HepG2 (cell line): Measurements from ENCODE around the gene DNASE1L2. TPM values are rescaled to one million over a fixed set of nuclear protein-coding genes. Genes with fewer than 3 reads are reported as not detected.

Experiments
- ATAC-seq: fragments of 200-7000 bp; cut with Tn5 transposase; 3 replicates; pipeline ENCODE4 v1.9.1; 2020; ENCODE audit warnings: mild to moderate bottlenecking, moderate library complexity
- BruUV-seq: library from RNA; stranded (reverse); fragments of 400-500 nt; replicated peaks from 2 replicates; lab custom pipeline; 2021; lab: Mats Ljungman, UMichigan
- CTCF ChIA-PET: fragments of 300-600 bp; formaldehyde crosslinking; extraction: SDS; loops from one replicate; lab custom pipeline; 2021; ENCODE audit warnings: low total read pairs, inconsistent platforms, low intra/inter-chr PET ratio; lab: Yijun Ruan, JAX
- POLR2A ChIA-PET: fragments of 350-600 bp; sonication (Branson Sonifier 250); formaldehyde crosslinking; loops from one replicate; lab custom pipeline; 2020; ENCODE audit warnings: antibody characterized with exemption, inconsistent platforms; lab: Yijun Ruan, JAX
- DNase-seq: peaks from one replicate; pipeline ENCODE4 v3.0.0-alpha.2; 2015; ENCODE audit warnings: low spot score
- FAIRE-seq: peaks from 3 replicates; lab custom pipeline; 2011; peaks lifted over from hg19 to GRCh38; lab: Jason Lieb, UNC
- H2AFZ ChIP-seq: one replicate; pipeline ENCODE4 v1.6.1; 2011; ENCODE audit warnings: low read length, inconsistent platforms
- H3K27ac ChIP-seq: fragments of 300-600 bp; 3 replicates; pipeline ENCODE4 v1.8.0; 2011; ENCODE audit warnings: mixed run types, mild to moderate bottlenecking, mixed read lengths, low read length, inconsistent platforms; ENCODE audit not compliant: insufficient read depth; ENCODE audit errors: extremely low read length
- H3K27me3 ChIP-seq, 2 experiments: fragments of 200-600 bp in 1 of 2; 2 replicates in 1 of 2; 3 replicates in 1 of 2; pipeline versions ENCODE4 v1.6.0 to v1.8.0; 2011; ENCODE audit warnings: low read length in 2 of 2, mild to moderate bottlenecking in 2 of 2, moderate library complexity in 2 of 2, inconsistent platforms in 1 of 2; ENCODE audit not compliant: insufficient read depth in 2 of 2, control insufficient read depth in 1 of 2
- H3K36me3 ChIP-seq, 2 experiments: fragments of 200-600 bp in 1 of 2; replicated peaks in 1 of 2; 2 replicates in 1 of 2; 3 replicates in 1 of 2; pipeline versions ENCODE4 v1.5.1 to v1.8.0; 2011; ENCODE audit warnings: low read length in 2 of 2, inconsistent platforms in 1 of 2; ENCODE audit not compliant: insufficient read depth in 2 of 2, control insufficient read depth in 1 of 2
- H3K4me1 ChIP-seq: 2 replicates; pipeline ENCODE4 v1.5.1; 2012; ENCODE audit warnings: low read length, inconsistent platforms; ENCODE audit not compliant: insufficient read depth
- H3K4me2 ChIP-seq: 2 replicates; pipeline ENCODE4 v1.6.0; 2011; ENCODE audit warnings: low read depth, low read length, inconsistent platforms
- H3K4me3 ChIP-seq, 3 experiments: fragments of 200-600 bp in 1 of 3; sonication (generic), shearing (Covaris generic) in 1 of 3; replicated peaks in 1 of 3; 2 replicates each; pipeline ENCODE4 v1.5.1; 2011 to 2016; ENCODE audit warnings: low read length in 3 of 3, inconsistent platforms in 2 of 3, low read depth in 2 of 3, mild to moderate bottlenecking in 2 of 3, control low read depth in 1 of 3, mixed read lengths in 1 of 3; ENCODE audit not compliant: insufficient read depth in 1 of 3
- H3K79me2 ChIP-seq: one replicate; pipeline ENCODE4 v1.6.1; 2011; ENCODE audit warnings: low read length, inconsistent platforms; ENCODE audit not compliant: insufficient read depth
- H3K9ac ChIP-seq: 2 replicates; pipeline ENCODE4 v1.6.0; 2011; ENCODE audit warnings: mild to moderate bottlenecking, low read depth, low read length, inconsistent platforms; ENCODE audit not compliant: insufficient read depth
- H3K9me3 ChIP-seq: 2 replicates; pipeline ENCODE4 v1.5.1; 2012; ENCODE audit warnings: mild to moderate bottlenecking, low read length
- H4K20me1 ChIP-seq: 2 replicates; pipeline ENCODE4 v1.6.0; 2011; ENCODE audit warnings: inconsistent platforms, mild to moderate bottlenecking, low read length, moderate library complexity; ENCODE audit not compliant: insufficient read depth
- ARID2 ChIP-seq: sonication (generic); formaldehyde crosslinking; IDR thresholded peaks from 2 replicates; pipeline ENCODE4 v1.8.1; 2022; ENCODE audit warnings: mild to moderate bottlenecking, missing genetic modification reagents, borderline replicate concordance
- ARID5B ChIP-seq: IDR thresholded peaks from 2 replicates; pipeline ENCODE4 v1.4.0; 2020; ENCODE audit warnings: mild to moderate bottlenecking, missing genetic modification reagents
- DBP ChIP-seq: sonication (generic); formaldehyde crosslinking; IDR thresholded peaks from 2 replicates; pipeline ENCODE4 v1.4.0; 2020; ENCODE audit warnings: missing genetic modification reagents; ENCODE audit errors: not compliant biosample characterization
- HNRNPH1 ChIP-seq: fragments of 200-400 bp; formaldehyde crosslinking; optimal IDR thresholded peaks from 2 replicates; pipeline ENCODE3; 2017; ENCODE audit warnings: mild to moderate bottlenecking, low read depth, low read length
- HOXA9 ChIP-seq: sonication (generic); formaldehyde crosslinking; IDR thresholded peaks from 2 replicates; pipeline ENCODE4 v1.8.1; 2022; ENCODE audit warnings: missing genetic modification reagents, mild to moderate bottlenecking, moderate library complexity, borderline replicate concordance
- MED8 ChIP-seq: sonication (generic); formaldehyde crosslinking; IDR thresholded peaks from 2 replicates; pipeline ENCODE4 v1.8.1; 2023; ENCODE audit warnings: mild to moderate bottlenecking, missing genetic modification reagents; ENCODE audit not compliant: insufficient replicate concordance
- MLLT10 ChIP-seq: sonication (generic); formaldehyde crosslinking; IDR thresholded peaks from 2 replicates; pipeline ENCODE4 v1.4.0; 2020; ENCODE audit warnings: missing genetic modification reagents
- PLRG1 ChIP-seq: fragments of 450-650 bp; conservative IDR thresholded peaks from 2 replicates; pipeline ENCODE4 v1.6.1; 2016
- RFX5 ChIP-seq: IDR thresholded peaks from 2 replicates; pipeline ENCODE4 v1.6.1; 2011; ENCODE audit warnings: low read depth, low read length, improper control_type of control experiment
- SSRP1 ChIP-seq: IDR thresholded peaks from 2 replicates; pipeline ENCODE4 v1.6.1; 2016; ENCODE audit warnings: control low read depth
- ZFP90 ChIP-seq: sonication (generic); formaldehyde crosslinking; IDR thresholded peaks from 2 replicates; pipeline ENCODE4 v1.8.0; 2022; ENCODE audit warnings: missing genetic modification reagents, mild to moderate bottlenecking, inconsistent platforms, borderline replicate concordance
- ZNF12 ChIP-seq: sonication (generic); formaldehyde crosslinking; IDR thresholded peaks from 2 replicates; pipeline ENCODE4 v1.5.0; 2020; ENCODE audit warnings: missing genetic modification reagents
- ZNF260 ChIP-seq: sonication (generic); formaldehyde crosslinking; IDR thresholded peaks from 2 replicates; pipeline ENCODE4 v1.4.0; 2020; ENCODE audit warnings: missing genetic modification reagents, low read depth, mild to moderate bottlenecking, borderline replicate concordance
- ZNF546 ChIP-seq: sonication (generic); formaldehyde crosslinking; conservative IDR thresholded peaks from 2 replicates; pipeline ENCODE4 v1.8.1; 2023; ENCODE audit warnings: mild to moderate bottlenecking, missing genetic modification reagents
- ZNF598 ChIP-seq: sonication (generic); formaldehyde crosslinking; IDR thresholded peaks from 2 replicates; pipeline ENCODE4 v1.5.1; 2020; ENCODE audit warnings: mild to moderate bottlenecking, missing genetic modification reagents, borderline replicate concordance
- ZNF703 ChIP-seq: sonication (generic); formaldehyde crosslinking; IDR thresholded peaks from 2 replicates; pipeline ENCODE4 v1.5.1; 2020; ENCODE audit warnings: missing genetic modification reagents, mild to moderate bottlenecking, moderate library complexity, borderline replicate concordance
- WGBS: methylation state at CpG from one replicate; pipeline ENCODE4 v1.1.6; 2017; ENCODE audit warnings: low lambda C conversion rate; 5-methylcytosine and 5-hydroxymethylcytosine counted together
- in situ Hi-C: cut with HindIII; loops from 2 replicates; pipeline ENCODE4 v1.10.0; 2017; ENCODE audit warnings: low pct_unique_long_range_greater_than_20kb; ENCODE audit not compliant: extremely low pct_ligation_motif_present
- intact Hi-C: fragments of 100-400 bp; cut with micrococcal nuclease; formaldehyde crosslinking; loops from one replicate; pipeline ENCODE4 v1.10.0; 2022; ENCODE audit not compliant: unreplicated experiment
- polyA plus RNA-seq, 8 experiments: library from polyadenylated mRNA; depleted of rRNA in 3 of 8; stranded (reverse) in 7 of 8; unstranded in 1 of 8; fragments of >200 nt; fragmentation: Illumina TruSeq in 4 of 8; extraction: Trizol in 4 of 8; gene quantifications; 2 replicates each; pipeline versions ENCODE4 v1.2.1 to v1.2.3, GENCODE V29; 2011 to 2016; ENCODE audit warnings: low read depth in 4 of 8, missing spikeins in 1 of 8, mixed read lengths in 1 of 8; ENCODE audit not compliant: insufficient read depth in 1 of 8
- total RNA-seq, 5 experiments: library from RNA; depleted of rRNA; stranded (reverse); fragments of >200 nt; fragmentation: Illumina TruSeq; extraction: Trizol; gene quantifications; 2 replicates each; pipeline ENCODE4 v1.2.3, GENCODE V29; 2016; ENCODE audit warnings: low read depth in 1 of 5
- TF ChIP-seq, protein P1 (sequence below): sonication (generic); formaldehyde crosslinking; IDR thresholded peaks from 2 replicates; pipeline ENCODE4 v1.4.0; 2020; ENCODE audit warnings: mild to moderate bottlenecking, missing genetic modification reagents

DNASE1L2 gene
- total and polyA plus RNA-seq, 2 of the 13 experiments (the other 11 are each of a cell fraction or from before 2014, with no cell fraction given), result 0.44 to 0.50 TPM

DNA sequence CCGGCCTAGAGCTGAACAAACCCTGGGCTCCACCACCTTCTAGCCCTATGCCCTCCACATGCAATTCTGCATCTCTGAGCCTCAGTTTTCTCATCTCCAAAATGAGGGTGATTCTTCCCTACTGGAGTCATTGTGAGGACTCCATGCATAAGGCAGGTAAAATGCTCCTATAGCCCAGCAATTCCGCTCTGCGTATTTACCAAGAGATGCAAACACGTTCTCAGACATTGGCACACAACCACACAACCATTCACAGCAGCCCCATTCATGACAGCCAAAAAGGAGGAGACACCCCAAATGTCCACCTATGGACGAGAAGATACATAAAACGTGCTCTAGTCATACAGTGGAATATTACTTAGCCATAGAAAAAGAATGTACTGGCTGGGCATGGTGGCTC is 35.9 kb upstream of the DNASE1L2 start:
- in situ Hi-C loops, result no loop called here
- intact Hi-C loops, result no loop called here
- Histone ChIP-seq H3K9me3 (no peaks in the 10 kb centered on the region), H3K79me2 (no peaks in the 10 kb centered on the region), H2AFZ (no peak overlapping the region), H3K27me3 (peaks cover 2 to 34% of the 10 kb centered on the region in 2 experiments; a peak in 3 of 5 replicates), H3K4me1 (peaks cover 37% of the 10 kb centered on the region), H3K4me2 (no peak overlapping the region), H3K4me3 (no peak overlapping the region), H3K9ac (no peak overlapping the region), H3K27ac (no peak overlapping the region), H3K36me3 (no peaks in the 10 kb centered on the region), H4K20me1 (no peaks in the 10 kb centered on the region)
- WGBS, result 51% methylated on average over 6 of the region's 6 CpGs
- POLR2A ChIA-PET, result interaction anchor here (1.3 kb wide), 1 partner anchor 45 kb away, joined by 5 read pairs; the partner anchor contains the start of gene TRAF7
- BruUV-seq, result no TSS peak
- no peak for DNase-seq
- CTCF ChIA-PET, result no interaction called here
- no peak for FAIRE-seq
- no peak for ATAC-seq
- TF ChIP-seq HNRNPH1 (no peak), ZFP90 (CRISPR knock-in tag) (no peak), SSRP1 (CRISPR knock-in tag) (no peak), ZNF260 (no peak), ZNF12 (CRISPR knock-in tag) (no peak), ARID2 (CRISPR knock-in tag) (no peak), ZNF703 (no peak), HOXA9 (CRISPR knock-in tag) (no peak), DBP (CRISPR knock-in tag) (no peak), RFX5 (no peak), ZNF598 (CRISPR knock-in tag) (no peak), PLRG1 (no peak), ARID5B (no peak), MLLT10 (no peak), MED8 (CRISPR knock-in tag) (no peak), ZNF546 (CRISPR knock-in tag) (no peak)
- TF ChIP-seq, protein P1, sequence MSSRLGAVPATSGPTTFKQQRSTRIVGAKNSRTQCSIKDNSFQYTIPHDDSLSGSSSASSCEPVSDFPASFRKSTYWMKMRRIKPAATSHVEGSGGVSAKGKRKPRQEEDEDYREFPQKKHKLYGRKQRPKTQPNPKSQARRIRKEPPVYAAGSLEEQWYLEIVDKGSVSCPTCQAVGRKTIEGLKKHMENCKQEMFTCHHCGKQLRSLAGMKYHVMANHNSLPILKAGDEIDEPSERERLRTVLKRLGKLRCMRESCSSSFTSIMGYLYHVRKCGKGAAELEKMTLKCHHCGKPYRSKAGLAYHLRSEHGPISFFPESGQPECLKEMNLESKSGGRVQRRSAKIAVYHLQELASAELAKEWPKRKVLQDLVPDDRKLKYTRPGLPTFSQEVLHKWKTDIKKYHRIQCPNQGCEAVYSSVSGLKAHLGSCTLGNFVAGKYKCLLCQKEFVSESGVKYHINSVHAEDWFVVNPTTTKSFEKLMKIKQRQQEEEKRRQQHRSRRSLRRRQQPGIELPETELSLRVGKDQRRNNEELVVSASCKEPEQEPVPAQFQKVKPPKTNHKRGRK (CRISPR knock-in tag), result no peak
